ENCODE data around the gene SRGAP2.
"Not testable (repeated sequence)": the region's sequence is repeated elsewhere in the genome, so short reads cannot be mapped to it uniquely, and the experiment has no call there.

Gene SRGAP2

GRCh38 chr1:206210802-206211201 is 7.5 kb downstream of the SRGAP2 start:
- not testable (repeated sequence) for DNase-seq

- not testable (repeated sequence) for DNase-seq
Observed at GRCh38 chr1:206215600-206216392, 12.5 kb downstream of the SRGAP2 start.

- DNase-seq: not testable (repeated sequence)
Observed at GRCh38 chr1:206218285-206218684, 14.9 kb downstream of the SRGAP2 start.

- not testable (repeated sequence) for DNase-seq
Observed at GRCh38 chr1:206218765-206219164, 15.4 kb downstream of the SRGAP2 start.

- not testable (repeated sequence) for DNase-seq
Observed at GRCh38 chr1:206219514-206220331, 16.4 kb downstream of the SRGAP2 start.

- not testable (repeated sequence) for DNase-seq
Observed at GRCh38 chr1:206220332-206221000, 17.1 kb downstream of the SRGAP2 start.

GRCh38 chr1:206221585-206221984 is 18.2 kb downstream of the SRGAP2 start:
- not testable (repeated sequence) for DNase-seq

GRCh38 chr1:206224190-206224776 is 20.9 kb downstream of the SRGAP2 start:
- DNase-seq: not testable (repeated sequence)

GRCh38 chr1:206225386-206225785 is 22.0 kb downstream of the SRGAP2 start:
- DNase-seq: not testable (repeated sequence)

- not testable (repeated sequence) for DNase-seq
Observed at GRCh38 chr1:206226886-206227285, 23.5 kb downstream of the SRGAP2 start.

GRCh38 chr1:206229286-206229685 is 25.9 kb downstream of the SRGAP2 start:
- DNase-seq: not testable (repeated sequence)

GRCh38 chr1:206231989-206232388 is 28.6 kb downstream of the SRGAP2 start:
- not testable (repeated sequence) for DNase-seq

- not testable (repeated sequence) for DNase-seq
Observed at GRCh38 chr1:206232970-206233645, 29.8 kb downstream of the SRGAP2 start.

- DNase-seq: not testable (repeated sequence)
Observed at GRCh38 chr1:206234189-206234916, 31.0 kb downstream of the SRGAP2 start.

- DNase-seq: not testable (repeated sequence)
Observed at GRCh38 chr1:206235190-206235589, 31.8 kb downstream of the SRGAP2 start.

GRCh38 chr1:206240288-206240687 is 36.9 kb downstream of the SRGAP2 start:
- not testable (repeated sequence) for DNase-seq

- DNase-seq: peak; percentile 9
Observed at GRCh38 chr1:206243335-206243734, 40.0 kb downstream of the SRGAP2 start.

- DNase-seq: not testable (repeated sequence)
Observed at GRCh38 chr1:206245479-206245878, 42.1 kb downstream of the SRGAP2 start.

- not testable (repeated sequence) for DNase-seq
Observed at GRCh38 chr1:206246129-206246886, 43.0 kb downstream of the SRGAP2 start.

GRCh38 chr1:206250953-206251681 is 47.8 kb downstream of the SRGAP2 start:
- not testable (repeated sequence) for DNase-seq

All from NCI-H146 (cell line).